Mesothelial cell of epicardium (in vitro differentiated cells): Measurements from ENCODE around the gene CCSER2. TPM values are rescaled to one million over a fixed set of nuclear protein-coding genes. Genes with fewer than 3 reads are reported as not detected.

ENCODE experiments used
- DNase-seq, 2 experiments: peaks; one replicate each; pipeline ENCODE4 v3.0.0; 2021; ENCODE audit warnings: low spot score in 2 of 2; ENCODE audit not compliant: unreplicated experiment in 2 of 2
- H3K27ac Mint-ChIP-seq: 2 replicates; pipeline ENCODE4 v1.8.0; 2021; ENCODE audit warnings: mixed read lengths
- H3K27me3 Mint-ChIP-seq: 2 replicates; pipeline ENCODE4 v1.8.0; 2021; ENCODE audit warnings: low read depth, mixed read lengths
- H3K36me3 Mint-ChIP-seq: 2 replicates; pipeline ENCODE4 v1.8.0; 2021; ENCODE audit warnings: mixed read lengths
- H3K4me1 Mint-ChIP-seq: 2 replicates; pipeline ENCODE4 v1.8.0; 2021; ENCODE audit warnings: mixed read lengths
- H3K4me3 Mint-ChIP-seq: 2 replicates; pipeline ENCODE4 v1.8.0; 2021; ENCODE audit warnings: mild to moderate bottlenecking, moderate library complexity, mixed read lengths
- H3K9me3 Mint-ChIP-seq: 2 replicates; pipeline ENCODE4 v1.8.0; 2021; ENCODE audit warnings: mixed read lengths
- CTCF ChIP-seq: fragments of 200-600 bp; sonication (generic); IDR thresholded peaks from one replicate; pipeline ENCODE4 v1.5.0; 2021; ENCODE audit warnings: antibody characterized with exemption; ENCODE audit not compliant: unreplicated experiment
- total RNA-seq: library from RNA; stranded (reverse); gene quantifications from 3 replicates; pipeline ENCODE4 v1.2.1, GENCODE V29; 2021

The CCSER2 gene
- total RNA-seq, 1 donor from 2014 or later = 37.1 TPM

- Mint-ChIP-seq H3K9me3 (no peaks in the 10 kb centered on the region), H3K36me3 (peaks cover 2% of the 10 kb centered on the region), H3K4me1 (peaks cover 17% of the 10 kb centered on the region), H3K27ac (no peak overlapping the region), H3K27me3 (no peaks in the 10 kb centered on the region), H3K4me3 (no peak overlapping the region)
- no peak for TF ChIP-seq CTCF
- DNase-seq = no peak
Measured at GRCh38 chr10:84339025-84339424, 10.6 kb downstream of the CCSER2 start.

GRCh38 chr10:84340187-84340586, 11.8 kb downstream of the CCSER2 start:
- peaks cover 2% of the 10 kb centered on the region for H3K36me3 Mint-ChIP-seq
- no peaks in the 10 kb centered on the region for H3K9me3 Mint-ChIP-seq
- H3K27ac Mint-ChIP-seq = no peak overlapping the region
- no peak for TF ChIP-seq CTCF
- H3K4me1 Mint-ChIP-seq = peaks cover 9% of the 10 kb centered on the region
- H3K4me3 Mint-ChIP-seq = no peak overlapping the region
- no peak for DNase-seq
- H3K27me3 Mint-ChIP-seq = no peaks in the 10 kb centered on the region

GRCh38 chr10:84340632-84341537, 12.5 kb downstream of the CCSER2 start:
- Mint-ChIP-seq H3K4me1 (peaks cover 9% of the 10 kb centered on the region), H3K4me3 (no peak overlapping the region), H3K9me3 (no peaks in the 10 kb centered on the region), H3K36me3 (peaks cover 2% of the 10 kb centered on the region), H3K27ac (no peak overlapping the region), H3K27me3 (no peaks in the 10 kb centered on the region)
- TF ChIP-seq CTCF = no peak
- DNase-seq = no peak

GRCh38 chr10:84341538-84341856, 13.1 kb downstream of the CCSER2 start:
- Mint-ChIP-seq H3K27me3 (no peaks in the 10 kb centered on the region), H3K27ac (no peak overlapping the region), H3K36me3 (peaks cover 4% of the 10 kb centered on the region), H3K4me3 (no peak overlapping the region), H3K9me3 (no peaks in the 10 kb centered on the region), H3K4me1 (peaks cover 9% of the 10 kb centered on the region)
- DNase-seq = no peak
- no peak for TF ChIP-seq CTCF

GRCh38 chr10:84341983-84342382, 13.6 kb downstream of the CCSER2 start:
- Mint-ChIP-seq H3K4me3 (no peak overlapping the region), H3K36me3 (peaks cover 6% of the 10 kb centered on the region), H3K27ac (no peak overlapping the region), H3K9me3 (peaks cover 3% of the 10 kb centered on the region), H3K27me3 (no peaks in the 10 kb centered on the region), H3K4me1 (peaks cover 9% of the 10 kb centered on the region)
- TF ChIP-seq CTCF = no peak
- DNase-seq = no peak
